DMS79 (cell line): ENCODE results near the gene TRAPPC12.
"Not testable (repeated sequence)": the region's sequence is repeated elsewhere in the genome, so short reads cannot be mapped to it uniquely, and the experiment has no call there.

Experiments used
- DNase-seq: peaks from one replicate; lab custom pipeline; 2025; lab: John Stamatoyannopoulos, UW

The TRAPPC12 gene

DNA sequence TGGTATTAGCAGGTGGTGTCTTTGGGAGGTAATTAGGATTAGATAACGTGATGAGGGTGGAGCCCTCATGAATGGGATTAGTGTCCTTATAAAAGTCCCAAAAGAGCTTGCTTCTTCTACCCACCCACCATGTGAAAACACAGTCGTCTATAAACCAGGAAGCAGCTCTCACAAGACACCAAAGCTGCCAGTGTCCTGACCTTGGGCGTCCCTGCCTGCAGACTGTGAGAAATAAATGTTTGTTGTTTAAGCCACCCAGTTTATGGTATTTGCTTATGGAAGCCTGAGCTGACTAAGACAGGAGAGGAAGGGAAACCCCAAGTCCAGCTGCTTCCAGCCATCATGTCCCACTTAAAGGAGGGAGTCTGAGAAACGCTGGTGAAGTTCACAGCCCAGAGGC, 126.3 kb downstream of the TRAPPC12 start:
- DNase-seq: no peak

DNA sequence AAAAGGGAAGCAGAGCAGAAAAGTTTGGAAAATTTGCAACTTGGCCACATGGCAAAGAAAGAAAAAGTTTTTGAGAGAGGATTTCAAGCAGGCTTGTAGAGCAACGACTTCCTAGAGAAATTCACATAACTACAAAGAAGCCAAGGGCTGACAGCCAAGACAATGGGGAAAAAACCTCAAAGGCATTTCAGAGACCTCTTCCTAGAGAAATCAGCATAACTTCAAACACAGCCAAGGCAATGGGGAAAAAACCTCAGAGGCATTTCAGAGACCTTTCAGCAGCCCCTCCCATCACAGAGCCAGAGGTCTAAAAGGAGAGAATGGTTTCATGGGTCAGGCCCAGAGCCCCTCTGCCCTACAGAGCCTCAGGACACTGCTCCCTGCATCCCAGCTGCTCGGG, 132.6 kb downstream of the TRAPPC12 start:
- DNase-seq: no peak

DNA sequence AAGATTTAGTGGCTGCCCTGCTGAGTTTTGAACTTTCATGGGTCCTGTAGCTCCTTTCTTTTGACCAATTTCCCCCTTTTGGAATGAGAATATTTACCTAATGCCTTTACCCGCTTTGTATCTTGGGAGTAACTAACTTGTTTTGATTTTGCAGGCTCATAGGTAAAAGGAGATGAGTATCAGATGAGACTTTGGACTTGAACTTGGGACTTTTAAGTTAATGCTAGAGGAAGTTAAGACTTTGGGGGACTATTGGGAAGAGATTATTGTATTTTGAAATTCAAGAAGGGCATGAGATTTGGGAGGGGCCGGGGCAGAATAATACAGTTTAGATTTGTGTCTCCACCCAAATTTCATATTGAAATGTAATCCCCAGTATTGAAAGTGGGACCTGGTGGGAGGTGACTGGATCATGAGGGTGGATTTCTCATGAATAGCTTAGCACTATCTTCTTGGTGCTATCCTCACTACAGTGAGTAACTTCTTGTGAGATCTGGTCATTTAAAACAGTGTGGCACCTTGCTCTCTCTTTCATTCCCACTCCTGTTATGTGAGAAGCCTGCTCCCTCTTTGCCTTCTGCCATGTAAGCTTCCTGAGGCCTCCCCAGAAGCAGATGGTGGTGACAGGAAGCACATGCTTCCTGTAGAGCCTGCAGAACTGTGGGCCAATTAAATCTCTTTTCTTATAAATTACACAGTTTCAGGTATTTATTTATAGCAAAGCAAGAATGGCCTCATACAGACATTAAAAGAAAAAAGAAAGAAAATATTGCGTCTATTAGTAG, 133.7 kb downstream of the TRAPPC12 start:
- no peak for DNase-seq

DNA sequence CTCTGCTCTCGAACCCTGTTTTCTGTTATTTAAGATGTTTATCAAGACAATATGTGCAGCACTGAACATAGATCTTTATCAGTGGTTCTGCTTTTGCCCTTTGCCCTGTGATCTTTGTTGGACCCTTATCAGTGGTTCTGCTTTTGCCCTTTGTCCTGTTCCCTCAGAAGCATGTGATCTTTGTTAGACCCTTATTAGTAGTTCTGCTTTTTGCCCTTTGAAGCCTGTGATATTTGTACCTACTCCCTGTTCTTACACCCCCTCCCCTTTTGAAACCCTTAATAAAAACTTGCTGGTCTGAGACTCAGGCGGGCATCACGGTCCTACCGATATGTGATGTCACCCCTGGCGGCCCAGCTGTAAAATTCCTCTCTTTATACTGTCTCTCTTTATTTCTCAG, 135.9 kb downstream of the TRAPPC12 start:
- DNase-seq: not testable (repeated sequence)

DNA sequence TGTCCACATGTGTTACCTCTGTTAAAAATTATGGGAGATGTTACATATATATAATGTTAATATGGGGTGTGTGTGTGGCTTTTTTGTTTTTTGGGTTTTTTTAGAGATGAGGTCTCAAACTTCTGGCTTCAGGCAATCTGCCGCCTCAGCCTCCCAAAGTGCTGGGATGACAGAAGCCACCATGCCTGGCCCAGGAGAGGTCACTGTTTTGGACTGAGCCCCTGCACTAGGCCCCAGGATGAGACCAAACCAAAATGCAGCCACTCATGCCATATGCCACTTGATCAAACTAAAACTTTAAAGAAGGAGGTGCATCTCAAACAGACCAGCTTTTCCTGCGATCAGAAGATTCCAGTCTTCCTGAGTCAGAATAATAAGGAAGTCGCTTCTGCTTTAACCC, 137.3 kb downstream of the TRAPPC12 start:
- DNase-seq: no peak

DNA sequence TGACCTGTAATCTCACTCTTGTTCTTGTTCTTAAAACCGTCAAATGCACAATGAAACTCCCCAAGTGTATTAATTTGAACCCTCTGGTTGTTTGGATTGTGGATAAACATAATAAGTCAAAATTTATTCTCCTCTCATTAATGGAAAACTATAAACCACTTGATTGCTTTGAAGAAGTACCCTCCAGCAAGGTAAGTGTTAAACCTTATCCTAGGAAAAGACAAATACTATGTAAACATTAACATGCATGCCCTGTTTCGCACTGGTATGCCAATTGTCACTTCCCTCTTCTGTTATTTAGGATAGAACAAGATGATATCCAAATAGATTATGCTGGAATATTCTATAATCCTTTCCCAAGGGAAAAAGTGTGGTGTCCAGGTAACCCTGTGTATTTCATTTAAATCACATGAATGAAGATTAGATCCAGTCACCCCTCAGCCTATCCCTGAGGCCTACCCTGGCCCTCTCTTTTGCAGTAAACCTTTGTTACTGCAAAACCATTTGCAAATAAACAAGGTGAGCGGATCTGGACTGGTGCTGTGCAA, 138.5 kb downstream of the TRAPPC12 start:
- DNase-seq: no peak

DNA sequence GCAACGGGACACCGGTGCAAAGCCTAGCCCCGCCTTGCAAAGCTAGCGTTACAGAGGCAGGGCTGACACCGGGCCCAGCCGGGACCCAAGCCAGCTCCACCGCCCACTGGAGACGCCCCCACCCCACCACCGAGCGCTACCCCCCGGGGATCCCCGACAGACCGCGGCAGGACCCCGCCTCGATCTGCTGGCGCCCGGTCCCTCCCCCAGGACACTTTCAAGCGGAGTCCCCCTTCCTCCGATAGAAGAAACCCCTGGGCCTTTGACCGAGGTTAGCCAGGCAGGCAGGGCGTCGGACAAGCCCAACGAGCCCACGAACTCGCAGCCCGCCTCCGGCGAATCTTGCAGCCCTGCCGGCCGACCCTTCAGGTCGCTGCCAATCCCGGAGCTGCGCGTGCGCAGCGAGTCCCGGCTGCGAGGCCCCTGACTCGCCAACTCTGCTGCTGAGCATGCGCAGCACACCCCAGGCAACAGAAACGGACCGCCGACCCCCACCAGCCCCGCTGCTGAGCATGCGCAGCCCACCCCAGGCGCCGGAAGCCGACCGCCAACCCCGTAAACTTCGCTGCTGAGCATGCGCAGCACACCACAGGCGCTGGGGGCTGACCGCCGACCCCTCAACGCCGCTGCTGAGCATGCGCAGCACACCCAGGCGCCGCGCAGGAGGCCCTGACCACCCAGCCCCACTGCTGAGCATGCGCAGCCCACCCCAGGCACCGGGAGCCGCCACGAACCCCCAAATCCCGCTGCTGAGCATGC, 139.2 kb downstream of the TRAPPC12 start:
- peak; percentile 100 for DNase-seq

DNA sequence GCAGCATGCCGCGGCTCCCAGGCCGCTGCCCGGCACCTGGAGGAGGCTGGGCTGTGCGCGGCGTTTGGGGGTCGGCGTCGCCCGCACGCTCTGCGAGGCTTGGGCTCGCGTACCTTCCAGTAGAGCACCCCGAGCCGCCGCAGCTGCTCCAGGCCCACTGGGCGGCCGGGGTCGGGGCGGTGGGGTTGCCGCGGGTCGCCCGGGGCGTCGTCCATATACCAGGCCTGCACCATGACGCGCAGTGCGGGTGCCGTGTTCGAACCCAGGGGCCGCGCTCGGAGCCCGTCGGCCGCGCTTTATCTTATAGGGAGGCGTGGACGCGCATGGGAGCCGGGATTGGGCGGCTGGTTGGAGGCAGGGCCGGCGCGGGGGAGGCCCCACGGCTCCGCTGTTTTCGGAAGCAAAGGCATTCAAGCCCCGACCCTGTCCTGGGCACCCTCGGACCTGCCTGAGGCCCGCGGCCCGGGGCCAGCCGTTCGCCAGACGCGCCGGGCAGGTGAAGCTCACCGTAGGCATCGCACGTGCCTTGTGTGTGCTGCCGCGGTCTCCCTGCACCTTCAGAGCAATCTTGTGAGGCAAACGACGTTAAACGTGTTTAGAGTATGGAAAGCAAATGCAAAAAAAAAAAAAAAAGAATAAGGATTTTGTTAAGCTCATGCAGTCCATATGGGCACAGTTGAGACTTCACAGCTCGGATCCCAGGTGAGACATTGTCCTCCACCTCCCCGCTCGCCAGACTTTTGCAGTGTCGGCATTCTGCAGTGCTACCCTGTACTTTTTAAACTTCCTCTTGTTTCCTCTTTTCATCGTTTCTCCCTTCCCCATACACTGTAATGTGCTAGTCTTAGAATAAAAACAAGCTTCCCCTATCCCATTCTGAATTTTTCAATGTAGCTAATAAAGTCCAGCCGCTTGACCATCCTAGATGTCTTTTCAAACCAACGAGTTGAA, 140.0 kb downstream of the TRAPPC12 start, which contains the start of gene ADI1:
TSS of gene ADI1 (minus strand) at position 277 of the 951 bp plus-strand sequence. CDS start at position 233, 44 bp downstream.
- peak; percentile 74 for DNase-seq

DNA sequence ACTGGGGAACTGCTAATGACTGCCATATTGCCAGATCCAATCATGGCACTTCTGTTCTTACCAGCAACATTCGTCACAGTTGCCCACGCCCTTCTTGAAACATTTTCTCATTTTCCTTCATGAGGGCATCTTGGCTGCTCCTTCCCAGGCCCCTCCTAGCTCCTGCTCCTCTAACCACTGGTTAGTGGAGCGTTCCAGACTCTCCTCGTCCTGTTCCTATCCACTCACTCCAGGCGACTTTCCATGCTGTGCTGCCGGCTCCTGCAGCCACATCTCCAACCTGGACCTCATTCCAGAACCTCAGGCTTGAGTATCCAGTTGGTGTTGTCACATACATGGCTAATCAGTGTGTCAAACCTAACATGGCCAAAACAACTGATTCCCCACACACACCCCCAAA, 141.1 kb downstream of the TRAPPC12 start:
- DNase-seq: no peak

DNA sequence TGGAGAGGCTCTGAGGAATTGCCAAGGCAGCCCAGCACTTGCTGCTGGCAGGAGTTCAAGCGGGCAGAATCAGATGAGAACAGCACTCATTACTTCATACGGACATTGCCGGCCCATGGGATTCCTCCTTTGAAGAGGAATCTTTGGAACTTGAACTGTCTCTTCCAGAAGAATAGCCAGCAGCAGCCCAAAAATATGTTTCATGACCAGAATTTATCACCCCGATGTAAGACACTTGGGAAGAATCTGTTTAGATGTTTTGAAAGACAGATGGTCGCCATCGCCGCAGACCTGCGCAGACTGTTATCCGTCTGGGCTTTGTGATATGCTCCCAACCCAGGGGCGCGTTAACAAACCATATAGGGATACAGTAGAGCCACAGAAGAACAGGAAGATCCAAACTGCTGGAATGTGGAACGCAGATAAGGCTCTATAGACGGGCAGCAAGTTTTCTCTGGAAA, 143.5 kb downstream of the TRAPPC12 start:
- no peak for DNase-seq

DNA sequence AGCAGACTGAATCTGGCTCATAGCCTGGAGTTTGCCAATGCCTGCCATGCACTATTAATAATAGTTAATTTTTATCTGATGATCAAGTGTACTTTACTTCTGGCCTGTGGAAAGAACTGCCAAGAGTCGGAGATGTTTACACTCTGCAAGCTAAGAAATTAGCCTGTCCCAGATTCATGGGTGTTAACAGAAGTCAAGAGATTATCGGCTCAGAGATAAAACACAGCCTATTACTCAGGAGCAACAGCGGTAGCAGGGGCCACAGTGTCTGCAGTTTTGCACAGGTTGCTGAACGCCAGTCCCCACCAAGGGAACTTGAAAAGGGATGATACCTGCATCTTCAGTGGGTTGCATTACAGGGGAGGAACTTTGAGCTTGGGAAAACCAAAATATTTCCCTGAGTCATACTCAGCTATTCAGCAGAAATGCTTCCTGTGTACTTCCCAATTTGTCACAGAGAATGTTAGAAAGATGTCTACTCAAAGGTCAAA, 144.1 kb downstream of the TRAPPC12 start:
- DNase-seq: no peak

DNA sequence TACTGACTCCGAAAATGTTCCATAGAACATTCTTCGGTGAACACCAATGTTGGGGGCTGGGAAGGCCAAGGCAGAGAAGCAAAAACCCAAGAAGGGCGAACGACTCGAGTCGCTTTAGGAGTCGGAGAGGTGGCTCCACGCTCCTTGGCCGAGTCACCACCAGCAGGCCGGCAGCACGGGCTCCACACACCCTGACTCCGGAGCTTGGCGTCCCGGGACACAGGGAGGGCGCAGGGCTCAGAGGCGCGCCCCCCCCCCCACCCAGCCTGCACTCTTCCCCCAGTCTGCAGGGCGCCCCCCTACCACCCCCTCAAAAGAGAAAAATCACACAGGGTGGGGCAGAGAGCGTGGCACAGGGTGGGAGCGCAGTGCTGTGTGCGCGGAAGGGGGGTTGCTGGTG, 147.4 kb downstream of the TRAPPC12 start:
- DNase-seq: no peak

DNA sequence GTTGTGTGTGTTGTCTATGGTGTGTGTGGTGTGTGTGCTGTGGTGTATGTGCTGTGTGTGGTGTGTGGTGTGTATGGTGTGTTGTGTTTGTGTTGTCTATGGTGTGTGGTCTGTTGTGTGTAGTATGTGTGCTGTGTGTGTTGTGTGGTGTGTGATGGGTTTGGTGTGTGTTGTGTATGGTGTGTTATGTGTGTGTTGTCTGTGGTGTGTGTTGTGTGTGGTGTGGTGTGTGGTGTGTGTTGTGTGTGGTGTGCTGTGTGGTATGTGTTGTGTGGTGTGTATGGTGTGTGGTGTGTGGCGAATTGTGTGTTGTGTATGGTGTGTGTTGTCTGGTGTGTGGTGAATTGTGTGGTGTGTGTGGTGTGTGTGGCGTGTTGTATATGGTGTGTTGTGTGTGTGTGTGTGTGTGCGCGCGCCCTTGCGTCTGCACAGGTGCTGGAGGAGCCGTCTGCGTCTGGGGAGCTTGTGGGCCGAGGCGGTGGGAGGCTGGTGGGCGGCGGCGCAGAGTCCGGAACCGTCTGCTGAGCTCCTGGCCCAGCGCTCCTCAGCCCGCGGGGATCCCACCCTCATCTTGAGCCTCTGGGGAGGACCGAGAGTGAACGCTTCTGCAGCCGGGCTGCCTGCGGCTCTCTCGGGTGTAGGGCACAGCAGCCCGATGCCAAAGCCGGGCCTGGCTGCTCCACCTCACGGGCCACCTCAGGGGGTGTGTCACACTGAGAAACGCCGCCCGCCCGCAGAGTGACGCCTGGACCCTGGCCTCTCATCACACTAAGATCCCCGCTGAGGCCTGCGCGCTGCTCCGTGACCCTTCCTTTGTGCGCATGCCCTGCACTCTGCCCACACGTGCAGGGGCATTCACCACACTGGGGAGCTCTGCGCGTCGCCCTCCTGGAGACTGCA, 148.6 kb downstream of the TRAPPC12 start:
- DNase-seq: no peak
